ENCODE results near the gene SCAMP3. TPM values are rescaled to one million over a fixed set of nuclear protein-coding genes. Genes with fewer than 3 reads are reported as not detected.

SCAMP3 gene
- total and polyA plus RNA-seq, 10 of the 15 experiments (the other 5 are each of a cell fraction or from before 2014, with no cell fraction given) = 17.2 to 133 (median 87.3) TPM

- no peak overlapping the region for H3K27ac ChIP-seq (ENCODE audit: control insufficient read depth, insufficient read depth)
- DNase-seq (ENCODE audit: low read depth, low spot score) = no peak
- ATAC-seq = no peak
- H3K36me3 ChIP-seq (ENCODE audit: control insufficient read depth in 2 of 2, insufficient read depth in 2 of 2, low read length in 1 of 2) = peaks cover 29 to 32% of the 10 kb centered on the region in 2 experiments
- no peak overlapping the region for H3K4me2 ChIP-seq (ENCODE audit: control insufficient read depth, insufficient read depth)
- 95% methylated on average over 21 of the region's 21 CpGs for WGBS (ENCODE audit: insufficient coverage, insufficient replicate concordance, low lambda C conversion rate, missing lambda C conversion rate)
- POLR2A ChIA-PET = no interaction called here
- H3K79me2 ChIP-seq (ENCODE audit: control insufficient read depth, insufficient read depth, low read length) = peaks cover 30% of the 10 kb centered on the region
- H3K4me1 ChIP-seq (ENCODE audit: control insufficient read depth, insufficient read depth, low read length) = peaks cover 3% of the 10 kb centered on the region
- RAD21 ChIA-PET (ENCODE audit: unreplicated experiment) = interaction anchor here (1.2 kb wide), 1 partner anchor 54 kb away, joined by 3 read pairs; no protein-coding TSS in a partner anchor
- no peak for TF ChIP-seq POLR2AphosphoS5 (IDR thresholded peaks at IDR 0.05; ENCODE audit: low read length)
- no peak for TF ChIP-seq ATF7 (IDR thresholded peaks at IDR 0.05; ENCODE audit: low read depth)
- no peak for TF ChIP-seq RAD21 (IDR thresholded peaks at IDR 0.05; ENCODE audit: insufficient read depth, low read depth, low read length)
- TF ChIP-seq MYB (IDR thresholded peaks at IDR 0.05; ENCODE audit: borderline replicate concordance, low read depth, low read length) = no peak
- FAIRE-seq = no peak
- CTCF ChIA-PET = interaction anchor here (8.6 kb wide), 1 partner anchor 19 kb away, joined by 80 read pairs; no protein-coding TSS in a partner anchor
- H3K4me3 ChIP-seq = no peak overlapping the region
- no peak overlapping the region for H2AFZ ChIP-seq (ENCODE audit: control insufficient read depth, low read depth, low read length)
- H3K9ac ChIP-seq (ENCODE audit: control insufficient read depth, insufficient read depth, low read length) = no peak overlapping the region
- no peaks in the 10 kb centered on the region for H3K9me3 ChIP-seq (replicated peaks; ENCODE audit: control insufficient read depth, insufficient read depth, low read length)
- SMC1A ChIA-PET (ENCODE audit: uncharacterized antibody, unreplicated experiment) = interaction anchor here (0.7 kb wide), 1 partner anchor 343 kb away, joined by 3 read pairs; no protein-coding TSS in a partner anchor
- in situ Hi-C loops (cut with MboI) = no loop called here
- no TSS peak for BruUV-seq (replicated peaks)
- intact Hi-C loops (cut with micrococcal nuclease; ENCODE audit: unreplicated experiment) = no loop called here
- H3K27me3 ChIP-seq (replicated peaks in 1 of 2; ENCODE audit: control insufficient read depth in 2 of 2, insufficient read depth in 2 of 2, low read length in 1 of 2) = no peaks in the 10 kb centered on the region
- H4K20me1 ChIP-seq (ENCODE audit: control insufficient read depth, insufficient read depth) = no peaks in the 10 kb centered on the region
These were observed 7.2 kb upstream of the SCAMP3 start for GRCh38 chr1:155269381-155269780.

GRCh38 chr1:155268630-155269029 lies 6.5 kb upstream of the SCAMP3 start:
- in situ Hi-C loops (cut with MboI) (no loop called here), intact Hi-C loops (cut with micrococcal nuclease; ENCODE audit: unreplicated experiment) (no loop called here)
- ChIA-PET RAD21 (ENCODE audit: unreplicated experiment) (no interaction called here), SMC1A (ENCODE audit: uncharacterized antibody, unreplicated experiment) (interaction anchor here (1.5 kb wide), 1 partner anchor 54 kb away, joined by 3 read pairs; no protein-coding TSS in a partner anchor), CTCF (no interaction called here), POLR2A (no interaction called here)
- ATAC-seq (no peak), FAIRE-seq (no peak), DNase-seq (ENCODE audit: low read depth, low spot score) (no peak)
- Histone ChIP-seq H3K4me3 (no peak overlapping the region), H3K79me2 (ENCODE audit: control insufficient read depth, insufficient read depth, low read length) (peaks cover 28% of the 10 kb centered on the region), H3K36me3 (ENCODE audit: control insufficient read depth in 2 of 2, insufficient read depth in 2 of 2, low read length in 1 of 2) (peaks cover 32 to 34% of the 10 kb centered on the region in 2 experiments), H3K4me1 (ENCODE audit: control insufficient read depth, insufficient read depth, low read length) (peaks cover under 1% of the 10 kb centered on the region), H2AFZ (ENCODE audit: control insufficient read depth, low read depth, low read length) (no peak overlapping the region), H3K4me2 (ENCODE audit: control insufficient read depth, insufficient read depth) (no peak overlapping the region), H3K27me3 (replicated peaks in 1 of 2; ENCODE audit: control insufficient read depth in 2 of 2, insufficient read depth in 2 of 2, low read length in 1 of 2) (no peaks in the 10 kb centered on the region), H3K9me3 (replicated peaks; ENCODE audit: control insufficient read depth, insufficient read depth, low read length) (no peaks in the 10 kb centered on the region), H3K27ac (ENCODE audit: control insufficient read depth, insufficient read depth) (no peak overlapping the region), H4K20me1 (ENCODE audit: control insufficient read depth, insufficient read depth) (no peaks in the 10 kb centered on the region), H3K9ac (ENCODE audit: control insufficient read depth, insufficient read depth, low read length) (no peak overlapping the region)
- WGBS (ENCODE audit: insufficient coverage, insufficient replicate concordance, low lambda C conversion rate, missing lambda C conversion rate) = 99% methylated on average over 9 of the region's 21 CpGs
- BruUV-seq (replicated peaks) = no TSS peak
- TF ChIP-seq WRNIP1 (IDR thresholded peaks at IDR 0.05; ENCODE audit: borderline replicate concordance, low read depth, low read length) (no peak), FOXK2 (IDR thresholded peaks at IDR 0.05) (no peak), ZNF384 (IDR thresholded peaks at IDR 0.05; ENCODE audit: borderline replicate concordance, low read depth, low read length) (no peak), CREB1 (IDR thresholded peaks at IDR 0.05; ENCODE audit: low read depth) (no peak), NFYB (IDR thresholded peaks at IDR 0.05; ENCODE audit: insufficient read depth, low read depth, low read length) (no peak), ZNF274 (IDR thresholded peaks at IDR 0.05; ENCODE audit: insufficient read depth, insufficient read length) (no peak), ZNF592 (IDR thresholded peaks at IDR 0.05) (no peak), CHD4 (IDR thresholded peaks at IDR 0.05) (no peak), STAT1 (conservative IDR thresholded peaks at IDR 0.05) (no peak), RAD51 (IDR thresholded peaks at IDR 0.05) (no peak)

Measured in GM12878 (cell line).